DMS114 treated with DMSO at 0.1 percent for 48 hours (cell line): ENCODE measurements around the gene BCKDHB.
"Not testable (repeated sequence)": the region's sequence is repeated elsewhere in the genome, so short reads cannot be mapped to it uniquely, and the experiment has no call there.

Experiments used
- DNase-seq: peaks from one replicate; lab custom pipeline; 2025; ENCODE audit not compliant: unreplicated experiment; lab: John Stamatoyannopoulos, UW

Gene BCKDHB

GRCh38 chr6:80254716-80255115 is 148.2 kb downstream of the BCKDHB start:
- no peak for DNase-seq

DNA sequence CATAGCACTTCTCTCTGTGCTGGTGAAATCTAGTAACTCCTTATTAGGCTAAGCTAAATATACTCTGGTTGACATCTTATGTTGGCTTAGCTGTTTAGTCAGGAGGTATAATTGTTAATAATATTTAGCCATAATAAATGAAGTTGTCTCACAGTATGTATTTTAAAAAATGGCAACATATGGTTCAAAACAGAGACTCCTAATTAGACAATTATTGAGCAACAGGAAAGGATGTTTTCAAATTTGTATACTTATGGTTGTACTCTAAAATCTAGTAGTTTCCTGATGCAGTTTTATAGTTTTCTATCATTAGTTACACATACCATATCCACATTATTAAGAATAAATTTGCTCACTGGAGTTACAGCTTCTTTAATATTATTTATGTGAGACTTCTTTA is 150.2 kb downstream of the BCKDHB start:
- DNase-seq: no peak

GRCh38 chr6:80259118-80259517 is 152.6 kb downstream of the BCKDHB start:
- DNase-seq: no peak

DNA sequence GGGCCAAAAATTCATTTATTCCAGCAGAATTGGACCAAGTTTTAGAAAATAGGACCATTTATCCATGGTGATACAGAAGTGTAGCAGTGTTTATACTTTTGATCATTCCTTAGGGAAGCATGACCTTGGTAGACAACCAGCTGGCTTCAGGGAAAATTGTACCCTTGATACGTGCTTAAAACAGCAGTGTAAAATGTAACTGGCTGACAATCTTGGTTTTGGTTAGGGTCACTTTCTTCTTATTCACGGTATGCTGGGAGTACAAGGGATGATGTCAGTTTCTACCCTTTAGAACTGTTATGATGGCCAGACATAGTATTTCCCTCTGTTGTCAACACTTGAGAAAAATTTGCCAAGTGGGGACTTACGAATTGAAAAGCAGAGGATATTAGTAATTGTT is 157.1 kb downstream of the BCKDHB start:
- no peak for DNase-seq

DNA sequence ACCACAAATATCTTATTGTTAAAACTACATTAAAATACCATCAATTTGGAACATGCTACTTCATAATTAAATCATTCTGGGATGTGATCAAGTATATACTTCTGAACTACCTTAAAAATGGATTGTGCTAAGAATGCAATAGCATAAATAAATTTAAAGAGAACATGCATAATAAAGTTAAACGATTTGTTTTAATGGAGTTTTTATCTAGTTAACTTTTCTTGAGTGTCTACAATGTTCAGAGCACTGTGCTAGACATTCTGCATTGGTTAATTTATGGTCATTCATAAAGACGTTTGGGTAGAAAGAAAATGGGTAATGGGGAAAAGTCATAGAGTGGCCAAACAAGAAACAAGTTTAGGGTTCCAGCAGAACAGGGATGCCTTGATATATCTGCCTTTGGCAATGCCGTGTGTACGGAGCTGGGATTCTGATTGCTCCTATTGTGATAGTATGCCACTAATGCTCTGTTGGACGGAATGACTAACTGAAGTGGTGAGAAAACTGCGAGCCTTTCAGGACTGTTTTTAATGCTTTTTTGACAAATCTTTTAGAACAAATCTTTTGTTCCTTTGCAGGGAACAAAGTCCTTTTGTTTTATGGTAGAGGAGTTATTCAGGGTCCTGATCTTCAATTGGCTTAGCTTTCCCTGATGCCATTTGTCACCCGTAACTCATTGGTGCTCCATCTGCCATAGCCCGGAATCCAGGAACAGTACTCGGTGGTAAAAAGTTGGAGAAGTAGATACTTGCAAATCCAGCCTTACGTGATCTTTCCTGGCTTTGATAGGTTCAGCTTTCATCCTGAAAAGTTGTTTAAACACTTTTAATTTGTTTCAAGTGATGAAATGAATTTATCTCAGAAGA is 162.6 kb downstream of the BCKDHB start:
- no peak for DNase-seq

GRCh38 chr6:80271074-80271473 is 164.6 kb downstream of the BCKDHB start:
- no peak for DNase-seq

DNA sequence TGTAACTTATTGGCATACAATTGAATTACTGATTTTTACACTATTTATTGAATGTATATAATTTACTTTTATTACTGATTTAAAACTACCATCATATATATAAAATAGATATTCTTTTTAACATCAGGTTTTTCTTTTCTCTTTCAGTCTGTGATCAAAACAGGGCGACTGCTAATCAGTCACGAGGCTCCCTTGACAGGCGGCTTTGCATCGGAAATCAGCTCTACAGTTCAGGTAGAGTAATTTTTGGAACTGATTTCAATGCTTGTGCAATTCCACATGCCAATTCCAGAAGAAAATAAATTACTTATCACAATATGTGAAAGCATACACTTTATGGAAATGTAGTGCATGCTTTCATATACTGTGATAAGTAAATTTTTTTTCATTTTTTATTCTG is 166.5 kb downstream of the BCKDHB start:
- DNase-seq: no peak

GRCh38 chr6:80276861-80277260 is 170.4 kb downstream of the BCKDHB start:
- DNase-seq: no peak

- no peak for DNase-seq
Measured at GRCh38 chr6:80277501-80277900, 171.0 kb downstream of the BCKDHB start.

DNA sequence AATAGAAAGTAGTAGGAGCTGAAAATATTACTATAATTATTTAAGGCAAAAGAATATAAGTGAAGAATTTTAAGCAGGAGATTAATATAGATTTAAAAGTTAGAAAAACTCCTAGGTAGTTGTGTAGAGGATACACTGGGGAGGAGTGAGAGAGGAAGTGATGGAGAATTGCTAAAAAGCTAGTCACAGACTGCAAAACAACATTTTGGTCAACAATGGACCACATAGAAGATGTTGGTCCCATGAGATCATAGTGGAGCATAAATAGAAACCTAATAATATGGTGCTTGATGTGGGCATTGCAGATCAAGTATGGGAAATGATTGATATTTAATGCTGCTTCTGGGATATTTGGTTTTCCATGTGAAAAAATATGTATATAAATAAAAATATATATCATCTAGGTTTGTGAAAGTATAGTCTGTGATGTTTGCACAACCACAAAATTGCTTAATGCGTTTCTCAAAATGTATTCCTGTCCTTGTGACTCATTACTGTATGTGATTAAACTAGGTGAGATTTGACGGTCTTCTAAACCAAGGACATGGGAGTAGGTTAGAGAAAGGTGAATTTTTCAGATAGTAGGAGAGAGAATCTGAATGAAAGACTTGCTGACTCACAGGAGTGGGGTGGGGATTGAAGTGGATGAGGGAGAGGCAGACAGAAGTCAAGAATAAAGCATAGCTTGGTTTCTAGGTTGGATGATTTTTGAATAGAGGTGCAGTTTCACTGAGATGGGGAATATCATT is 174.0 kb downstream of the BCKDHB start:
- no peak for DNase-seq

GRCh38 chr6:80282913-80283554 is 176.6 kb downstream of the BCKDHB start:
- DNase-seq: no peak

DNA sequence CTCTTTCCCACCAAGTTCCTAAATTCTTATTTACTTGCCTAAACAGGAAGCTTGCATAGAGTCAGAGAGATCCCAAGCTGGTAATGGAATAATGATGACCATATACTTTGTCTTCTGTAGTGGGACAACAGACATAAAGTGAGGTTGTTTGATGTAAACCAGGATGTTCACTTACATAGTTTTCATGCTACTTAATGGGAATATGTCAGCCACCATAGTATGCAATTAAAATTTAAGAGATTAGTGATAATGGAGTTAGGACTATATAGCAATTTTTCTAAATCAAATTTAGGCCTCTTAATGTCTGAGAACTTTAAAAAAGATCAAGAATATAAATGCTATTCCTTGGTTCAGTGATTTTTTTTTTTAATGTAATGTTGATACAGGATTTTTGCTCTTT is 180.6 kb downstream of the BCKDHB start:
- no peak for DNase-seq

- no peak for DNase-seq
Measured at GRCh38 chr6:80287607-80288006, 181.1 kb downstream of the BCKDHB start.

DNA sequence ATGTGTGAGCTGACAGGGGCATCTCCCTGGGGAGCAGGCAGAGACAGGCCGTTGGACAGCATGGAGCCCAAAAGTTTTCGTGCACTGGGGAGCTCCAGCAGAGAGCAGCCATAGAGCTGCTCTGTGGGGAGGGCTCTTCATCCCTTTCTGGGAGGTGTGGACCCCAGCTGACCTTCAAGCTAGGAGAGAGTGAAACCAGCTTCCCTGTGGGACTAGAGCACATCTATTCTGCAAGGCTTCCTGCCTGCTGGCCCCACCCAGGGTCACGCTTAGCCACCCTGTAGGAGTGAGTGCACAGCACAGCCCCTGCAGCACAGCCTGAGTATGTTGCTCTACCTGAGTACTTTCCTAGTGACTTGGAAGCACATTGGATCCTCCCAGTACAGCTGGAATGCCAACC is 183.3 kb downstream of the BCKDHB start:
- DNase-seq: no peak

DNA sequence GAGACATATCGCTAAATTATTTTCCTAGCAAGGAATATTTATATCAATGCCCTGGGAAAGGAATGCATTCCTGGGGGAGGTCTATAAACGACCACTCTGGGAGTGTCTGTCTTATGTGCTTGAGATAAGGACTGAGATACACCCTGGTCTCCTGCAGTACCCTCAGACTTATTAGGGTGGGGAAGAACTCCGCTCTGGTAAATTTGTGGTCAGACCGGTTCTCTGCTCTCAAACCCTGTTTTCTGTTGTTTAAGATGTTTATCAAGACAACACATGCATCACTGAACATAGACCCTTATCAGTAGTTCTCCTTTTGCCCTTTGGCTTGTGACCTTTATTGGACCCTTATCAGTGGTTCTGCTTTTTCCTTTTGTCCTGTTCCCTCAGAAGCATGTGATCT is 188.1 kb downstream of the BCKDHB start:
- DNase-seq: not testable (repeated sequence)

DNA sequence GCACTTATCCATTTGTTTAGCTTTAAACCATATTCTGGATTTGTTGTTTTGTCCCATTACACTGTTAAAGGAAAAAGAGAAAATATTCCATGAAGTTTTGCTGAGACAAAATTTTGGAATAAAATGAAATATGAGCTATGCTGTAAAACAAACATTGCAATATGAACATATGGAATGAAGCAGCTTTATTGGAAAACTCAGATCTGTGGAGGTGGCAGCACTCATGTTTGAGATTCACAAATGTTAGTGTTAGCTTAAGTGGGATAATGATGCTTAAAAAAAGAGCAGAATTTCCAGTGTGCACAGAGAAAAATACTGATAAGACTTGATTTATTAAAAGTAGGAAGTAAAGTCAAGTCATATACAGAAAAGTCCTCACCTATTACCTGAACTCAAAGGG is 196.2 kb downstream of the BCKDHB start:
- no peak for DNase-seq

DNA sequence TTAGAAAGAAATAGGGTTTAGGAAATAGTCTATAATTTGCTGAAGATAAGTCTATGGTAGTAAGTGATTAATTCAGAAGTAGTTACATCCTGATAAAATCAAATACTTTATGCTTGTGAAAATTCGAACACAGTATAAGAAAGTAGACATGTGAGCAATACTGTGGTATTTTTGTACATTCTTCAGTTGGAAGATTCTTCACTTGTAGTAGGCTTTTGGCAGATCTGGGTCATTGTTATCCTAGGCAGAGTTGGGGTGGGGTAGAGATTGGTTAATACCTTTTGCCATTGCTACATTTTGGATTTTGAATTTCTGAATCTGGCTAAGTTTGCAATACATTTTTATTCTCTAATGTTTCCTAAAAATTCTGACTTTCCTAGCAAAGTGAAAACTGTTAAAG is 197.5 kb downstream of the BCKDHB start:
- no peak for DNase-seq

DNA sequence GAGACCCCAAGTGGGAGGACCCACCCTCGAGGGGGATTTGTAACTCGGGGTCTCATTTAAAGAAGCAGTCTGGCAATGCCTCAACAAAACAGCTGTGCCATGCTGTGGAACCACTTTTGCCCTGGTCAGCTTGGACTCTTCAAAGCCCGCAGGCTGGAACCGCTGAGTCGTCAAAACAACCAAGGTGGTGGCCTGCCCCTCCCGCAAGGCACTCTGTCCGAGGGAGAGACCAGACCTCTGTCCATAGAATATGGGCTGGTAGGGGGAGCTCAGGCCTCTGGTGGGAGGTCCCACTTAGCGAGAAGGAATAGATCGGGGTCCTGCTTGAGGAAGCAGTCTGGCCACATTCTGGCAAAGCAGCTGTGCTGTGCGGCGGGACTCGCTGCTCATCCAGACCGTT is 208.1 kb downstream of the BCKDHB start:
- DNase-seq: no peak

DNA sequence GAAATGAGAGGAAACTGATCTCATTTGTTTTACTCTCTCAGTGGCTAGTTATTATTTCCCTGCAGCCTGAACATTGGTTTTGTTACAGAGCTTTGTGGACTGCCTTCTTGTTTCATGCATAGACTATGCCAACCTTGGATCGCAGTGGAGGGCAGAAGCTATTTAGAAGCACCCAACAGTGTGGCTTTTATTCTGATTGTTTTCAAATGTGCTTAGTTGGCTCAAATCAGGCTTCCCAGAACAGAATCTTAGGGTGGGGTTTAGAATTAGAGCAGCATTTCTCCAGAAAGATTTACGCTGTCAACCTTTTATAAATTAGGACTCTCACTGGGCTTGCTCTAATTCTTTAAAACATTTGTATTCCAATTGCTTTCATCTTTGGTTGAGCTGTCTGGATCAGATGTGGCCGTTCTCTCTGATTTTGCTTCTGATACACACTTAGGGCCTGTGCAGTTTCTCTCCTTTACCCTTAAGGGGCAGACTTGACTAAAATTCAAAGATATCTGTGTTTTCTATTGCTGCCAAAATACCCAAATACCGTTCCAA is 210.3 kb downstream of the BCKDHB start:
- DNase-seq: no peak

DNA sequence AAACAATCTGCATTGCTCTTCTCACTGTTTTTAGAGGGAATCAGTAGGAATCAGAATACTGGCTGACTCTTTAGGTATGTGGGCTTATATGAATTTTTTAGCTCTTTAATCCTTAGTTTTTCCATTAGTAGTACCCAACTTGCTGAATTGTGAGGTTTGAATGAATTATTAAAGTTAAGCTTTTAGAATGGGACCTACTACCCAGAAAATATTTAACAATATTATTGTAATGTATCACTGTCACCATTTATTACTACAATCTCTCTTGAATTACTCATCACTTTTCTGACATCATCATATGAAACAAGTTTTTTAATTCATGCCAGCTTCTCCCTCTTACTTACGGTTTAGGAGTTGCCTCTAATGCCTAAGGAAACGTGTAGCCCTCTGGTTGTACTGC is 212.7 kb downstream of the BCKDHB start:
- no peak for DNase-seq

DNA sequence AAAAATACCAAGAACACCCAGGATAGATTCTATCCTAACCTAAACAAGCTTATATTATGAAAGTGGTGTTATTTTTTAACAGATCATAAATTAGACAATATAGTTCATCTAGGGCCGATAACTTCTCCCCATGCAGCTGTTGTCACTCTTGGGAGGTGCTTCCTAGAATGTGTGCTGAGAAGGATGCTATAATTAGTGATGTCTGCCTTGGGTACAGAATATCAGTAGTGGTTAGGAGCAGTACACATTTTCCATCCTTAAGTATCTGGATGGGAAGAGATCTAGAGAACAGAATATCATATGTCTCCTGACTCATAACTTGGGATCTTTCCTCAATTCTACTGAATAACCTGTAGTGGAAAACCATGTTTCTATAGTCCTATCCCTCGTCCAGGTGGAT is 214.5 kb downstream of the BCKDHB start:
- DNase-seq: no peak

GRCh38 chr6:80325742-80326141 is 219.3 kb downstream of the BCKDHB start:
- no peak for DNase-seq
